OCI-LY3 (cell line): ENCODE results near the gene KDM7A.

Experiments
- CTCF ChIP-seq: fragments of 200-600, 300-600 bp; sonication (generic); IDR thresholded peaks from 2 replicates; pipeline ENCODE4 v1.5.1; 2014; ENCODE audit warnings: antibody characterized with exemption, low read length, low read depth
- EZH2phosphoT487 ChIP-seq: fragments of 200-600 bp; shearing (Covaris generic); IDR thresholded peaks from 2 replicates; pipeline ENCODE4 v1.6.1; 2018; ENCODE audit warnings: antibody characterized with exemption, mixed run types, low read depth

GRCh38 chr7:140203556-140203955, 26.8 kb upstream of the KDM7A start:
- TF ChIP-seq CTCF (no peak), EZH2phosphoT487 (no peak)
